Measurements from ENCODE around the gene NHSL2.

NHSL2 gene

DNA sequence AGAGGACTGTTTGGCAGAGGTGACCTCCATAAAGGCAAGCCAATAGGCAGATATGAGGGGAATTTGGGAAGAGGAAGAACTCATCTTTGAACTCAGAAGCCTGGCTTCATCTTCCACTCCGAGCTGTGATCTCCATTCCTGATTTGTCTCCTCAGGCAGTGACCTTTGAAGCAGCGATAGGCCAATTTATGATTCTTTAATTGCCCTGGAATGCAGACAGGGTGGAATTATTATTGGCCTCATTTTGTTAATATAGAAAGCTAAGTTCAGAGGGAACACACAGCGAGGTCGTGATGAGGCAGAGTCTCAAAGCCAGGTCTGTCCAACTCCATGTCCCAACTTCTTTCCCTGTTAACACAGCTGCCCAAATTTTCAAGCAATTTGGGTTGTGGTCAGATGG, 204.2 kb downstream of the NHSL2 start:
- no peak for DNase-seq

DNA sequence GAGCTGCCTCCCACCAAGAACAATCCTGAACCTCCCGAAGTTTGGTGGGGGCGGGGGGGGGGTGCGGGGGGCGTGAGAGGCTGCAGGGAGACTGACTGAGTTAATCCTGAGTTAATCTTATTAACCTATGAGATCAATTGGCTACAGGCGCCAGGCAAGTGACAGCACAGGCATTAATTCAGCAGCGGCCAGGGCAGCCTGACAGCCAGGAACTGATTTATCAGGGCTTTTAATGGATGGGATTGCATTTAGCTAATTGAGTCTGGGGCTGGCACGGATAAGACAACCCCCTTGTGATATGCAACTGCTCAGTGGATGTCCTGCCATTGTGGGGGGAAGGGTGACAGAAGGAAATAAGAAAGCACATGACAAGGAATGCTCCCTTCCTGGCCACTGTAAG, 204.7 kb downstream of the NHSL2 start:
- DNase-seq = no peak

DNA sequence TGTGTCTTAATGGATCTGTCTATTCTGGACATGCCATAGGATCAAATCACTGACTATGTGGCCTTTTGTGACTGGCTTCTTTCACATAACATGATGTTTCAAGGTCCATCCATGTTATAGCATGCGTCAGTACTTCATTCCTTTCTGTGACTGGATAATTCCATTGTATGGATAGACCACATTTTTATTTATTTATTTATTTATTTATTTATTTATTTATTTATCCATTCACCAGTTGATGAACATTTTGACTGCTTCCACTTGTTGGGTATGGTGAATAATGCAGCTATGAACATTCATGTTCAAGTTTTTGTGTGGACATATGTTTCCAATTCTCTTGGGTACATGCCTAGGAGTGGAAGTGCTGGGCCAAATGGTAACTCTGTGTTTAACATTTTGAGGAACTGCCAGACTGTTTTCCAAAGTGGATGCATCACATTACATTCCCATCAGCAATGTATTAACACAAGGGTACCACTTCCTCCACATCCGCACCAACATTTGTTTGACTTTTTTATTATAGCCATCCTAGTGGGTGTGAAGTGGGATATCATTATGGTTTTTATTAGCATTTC, 207.1 kb downstream of the NHSL2 start:
- DNase-seq = no peak

DNA sequence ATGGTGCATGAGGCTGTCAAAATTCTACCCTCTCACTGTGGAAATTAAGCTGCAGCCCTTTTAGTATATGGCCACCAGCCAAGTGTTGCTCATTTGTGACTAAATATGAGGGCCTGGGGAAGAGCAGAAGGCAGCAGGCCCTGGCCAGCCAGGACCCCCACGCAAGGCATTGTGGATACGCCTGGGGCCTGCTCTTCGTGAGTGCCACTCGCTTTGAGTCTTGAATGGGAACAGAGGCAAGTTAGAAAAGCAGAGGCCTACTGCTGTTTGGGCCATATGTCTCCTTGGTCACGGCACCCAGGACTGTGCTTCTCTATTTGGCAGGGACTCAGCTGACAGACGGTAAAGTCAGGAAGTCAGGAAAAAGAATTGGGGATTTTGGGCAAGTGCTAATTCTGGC, 210.2 kb downstream of the NHSL2 start:
- no peak for DNase-seq

DNA sequence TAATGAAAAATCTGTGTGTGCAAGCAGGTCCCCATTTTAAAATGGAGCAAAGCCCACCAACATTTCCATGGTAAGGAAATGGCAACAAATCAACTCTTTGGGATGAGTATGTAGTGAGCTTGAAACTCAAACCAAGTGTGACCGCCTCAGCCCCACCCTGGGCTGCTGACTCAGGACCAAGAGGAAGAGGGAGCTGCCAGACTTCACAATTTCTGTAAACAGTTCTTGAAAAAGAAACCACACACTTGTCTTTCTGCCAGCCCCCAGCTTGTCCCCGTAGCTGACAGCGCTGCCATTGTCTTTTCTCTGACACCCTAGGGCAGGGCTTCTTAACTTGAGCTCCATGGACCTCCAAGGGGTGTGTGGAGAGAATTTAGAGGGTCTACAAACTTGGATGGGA, 210.7 kb downstream of the NHSL2 start:
- DNase-seq = peak; percentile 53

DNA sequence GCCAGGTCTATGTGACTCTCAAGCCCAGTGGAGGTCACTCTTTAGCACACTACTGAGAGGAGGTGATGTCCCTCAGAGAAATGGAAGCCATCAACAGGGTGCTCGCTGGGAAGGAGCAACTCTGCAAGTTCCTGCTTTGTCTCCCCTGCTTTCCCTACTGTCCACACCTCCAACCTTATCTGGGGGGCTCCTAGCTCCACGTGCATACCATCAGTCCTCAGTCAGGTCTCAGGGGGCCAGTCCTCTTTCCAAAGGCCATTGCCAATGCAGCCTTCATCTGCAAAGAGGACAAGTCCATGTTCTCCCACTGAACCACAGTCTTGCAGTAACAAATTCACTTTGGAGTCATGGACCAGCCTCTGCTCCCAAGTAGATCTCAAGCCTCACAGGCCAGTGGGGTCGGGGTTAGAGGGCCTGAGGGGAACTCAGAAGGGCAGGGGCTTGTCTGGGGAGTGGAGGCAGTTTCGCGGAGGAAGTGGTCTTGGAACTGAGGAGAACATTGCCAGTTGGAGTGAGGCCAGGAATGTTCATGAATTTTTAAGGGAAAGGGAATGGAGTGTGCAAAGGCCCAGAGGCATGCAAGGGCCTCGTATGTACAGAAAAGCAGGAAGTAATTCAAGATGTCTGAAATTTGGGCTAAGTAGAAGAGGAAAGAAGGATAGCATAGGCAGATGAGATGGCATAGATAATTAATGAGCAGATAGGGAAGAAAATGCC, 212.1 kb downstream of the NHSL2 start:
- DNase-seq = no peak

DNA sequence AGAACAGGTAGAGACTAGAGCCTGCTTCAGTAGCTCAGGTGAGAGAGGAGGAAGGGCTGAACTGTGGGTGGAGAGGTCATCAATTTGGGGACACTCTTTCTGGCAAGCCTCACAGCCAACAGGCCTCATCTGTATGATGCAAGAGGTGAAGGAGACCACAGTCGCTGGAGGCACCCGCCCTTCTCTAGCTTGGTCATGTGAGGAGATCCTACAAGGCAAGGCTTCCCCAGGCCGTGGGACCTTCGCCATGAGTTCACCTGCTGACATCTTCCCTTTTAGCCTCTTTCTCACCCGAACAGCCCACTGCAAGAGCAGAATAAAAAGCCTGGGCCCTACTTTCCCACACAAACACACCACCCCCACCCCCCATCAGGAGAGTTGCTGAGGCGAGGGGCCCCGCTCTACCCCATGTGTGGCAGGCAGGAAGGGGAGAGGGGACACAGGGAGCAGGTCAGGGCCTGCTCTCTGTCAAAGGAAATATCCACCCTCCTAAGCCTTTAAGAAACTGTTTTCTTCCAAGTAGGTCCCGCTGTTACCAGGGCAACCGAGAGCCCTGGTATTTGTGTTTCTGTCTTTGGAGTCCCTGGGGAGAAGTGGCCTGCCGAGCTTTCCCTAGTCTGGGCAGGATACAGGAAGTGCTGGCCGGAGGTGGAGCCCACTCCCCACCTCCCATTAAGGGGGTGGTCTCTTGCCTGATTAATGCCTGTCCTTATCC, 213.0 kb downstream of the NHSL2 start:
- DNase-seq = no peak

DNA sequence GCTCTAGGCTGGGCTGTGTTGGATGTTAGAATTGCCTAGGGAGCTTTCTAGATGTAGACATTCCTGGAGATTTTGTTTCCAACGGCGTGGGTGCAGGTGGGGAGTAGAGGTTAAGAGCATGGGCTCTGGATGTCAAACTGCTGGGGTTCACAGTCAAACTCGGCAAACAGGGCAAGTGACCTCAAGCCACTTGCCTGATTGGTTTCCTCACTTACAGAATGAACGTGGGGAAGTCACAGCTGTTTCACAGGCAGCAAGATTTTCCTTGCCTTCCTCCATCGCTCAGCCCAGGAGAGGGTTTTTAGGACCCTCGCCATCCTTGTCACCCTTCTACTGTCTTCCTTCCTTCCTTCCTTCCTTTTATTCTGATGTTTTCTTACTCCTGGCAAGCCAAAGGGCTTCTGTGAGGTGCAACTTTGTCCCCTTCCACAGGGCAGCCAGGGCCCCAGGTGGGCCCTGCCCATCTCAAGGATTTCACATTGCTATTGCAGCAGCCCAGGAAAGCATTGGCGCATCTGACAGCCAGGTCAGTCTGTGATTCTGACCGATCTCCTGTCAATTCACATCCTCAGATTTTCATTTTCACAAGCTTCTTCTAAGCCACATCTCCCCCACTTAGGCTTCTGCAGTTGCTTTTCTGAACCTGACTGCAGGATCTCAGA, 214.0 kb downstream of the NHSL2 start:
- DNase-seq = no peak

DNA sequence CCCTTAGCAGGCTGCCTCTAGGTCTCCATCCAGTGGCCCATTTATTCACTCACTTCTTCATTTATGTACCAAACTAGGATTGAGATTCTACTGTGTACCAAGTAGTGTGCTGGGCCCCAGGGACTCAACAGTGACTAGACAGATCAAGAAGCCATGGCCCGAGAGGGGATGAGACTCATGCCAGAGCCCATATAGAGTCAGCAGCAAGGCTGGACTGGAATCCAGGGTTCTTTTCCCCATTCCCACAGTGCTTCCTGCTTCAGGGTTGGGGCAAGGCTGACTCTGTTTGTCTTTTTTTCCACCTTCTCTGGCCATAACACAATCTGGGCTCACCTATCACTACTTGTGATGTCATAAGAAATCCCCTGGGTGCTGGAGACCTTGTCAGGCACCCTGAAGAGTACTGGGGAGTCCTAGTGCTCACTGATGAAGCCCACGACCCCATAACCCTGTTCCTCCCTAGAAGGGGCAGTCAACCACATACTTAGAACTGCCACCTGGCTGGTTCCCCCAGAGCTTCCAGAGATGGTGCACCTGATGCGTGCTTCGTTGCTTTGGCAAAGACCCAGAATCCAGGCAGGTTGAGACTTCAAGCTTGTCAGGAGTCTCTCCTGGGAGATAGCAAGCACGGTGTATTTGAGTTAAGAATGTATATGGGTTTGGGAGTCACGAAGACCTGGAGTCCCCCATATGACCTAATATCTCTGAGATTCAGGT, 214.8 kb downstream of the NHSL2 start:
- DNase-seq = no peak

DNA sequence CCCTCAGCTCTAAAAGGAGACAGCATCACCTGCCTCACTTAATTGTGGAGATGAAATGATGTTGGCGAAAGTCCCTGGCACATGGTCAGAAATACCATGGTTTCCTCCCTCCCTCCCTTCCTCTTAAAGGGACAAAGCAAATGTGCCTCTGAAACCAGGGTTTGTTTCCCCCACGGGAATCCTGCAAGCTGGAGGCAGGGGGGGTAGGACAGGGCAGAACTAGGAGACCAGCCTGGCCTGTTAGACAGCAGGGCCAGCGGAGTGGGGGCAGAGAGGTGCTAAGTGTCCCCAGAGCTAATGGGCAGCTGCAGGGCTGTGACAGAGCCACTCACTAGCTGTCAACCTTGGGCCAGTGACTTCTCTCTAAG, 215.4 kb downstream of the NHSL2 start:
- no peak for DNase-seq

DNA sequence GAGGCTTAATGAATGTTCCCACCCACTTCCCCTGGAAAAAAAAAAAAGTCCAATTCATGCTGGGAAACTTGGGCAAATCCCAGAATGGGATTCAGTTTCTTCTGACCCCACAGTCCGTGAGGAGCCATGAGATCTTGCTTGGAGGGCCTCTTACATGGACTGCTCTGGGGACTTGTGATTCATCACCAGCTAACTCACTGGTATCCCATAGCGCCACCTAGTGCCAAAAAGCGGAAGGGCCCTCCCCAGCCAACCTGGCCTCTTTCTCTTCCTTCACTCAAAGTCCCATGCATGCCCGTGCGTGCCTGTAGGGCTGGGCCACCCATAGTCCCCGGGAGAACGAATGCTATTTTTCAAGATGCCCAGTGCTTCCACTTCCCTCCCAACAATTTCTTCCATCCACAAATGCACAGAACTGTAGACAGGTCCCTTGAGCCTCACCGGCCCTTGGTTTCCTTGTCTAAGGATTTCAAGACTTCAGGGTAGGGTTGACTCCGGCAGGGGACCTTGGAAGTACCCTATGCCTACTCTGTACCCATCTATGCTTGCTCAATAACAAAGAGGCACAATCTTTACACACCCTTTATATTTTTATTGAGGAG, 216.0 kb downstream of the NHSL2 start:
- DNase-seq = peak; percentile 84

DNA sequence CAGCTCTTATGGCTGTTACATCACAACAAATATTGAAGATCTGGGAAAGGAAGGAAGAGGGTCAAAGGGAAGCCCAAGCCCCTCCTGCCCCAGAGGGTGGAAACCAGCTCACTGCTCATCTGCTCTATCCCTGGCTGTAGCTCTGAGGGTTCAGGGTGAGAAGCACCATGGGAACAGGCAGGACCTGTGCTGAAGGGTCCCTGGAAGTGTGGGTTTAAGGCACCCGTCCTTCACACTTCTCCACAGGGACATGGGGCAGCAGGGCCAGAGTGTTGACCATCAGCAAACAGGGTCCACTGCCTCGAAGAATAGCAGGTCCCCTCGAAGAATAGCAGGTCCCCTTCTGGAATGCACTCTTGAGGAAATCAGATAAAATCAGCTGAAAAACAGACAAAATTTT, 216.7 kb downstream of the NHSL2 start:
- DNase-seq = no peak

DNA sequence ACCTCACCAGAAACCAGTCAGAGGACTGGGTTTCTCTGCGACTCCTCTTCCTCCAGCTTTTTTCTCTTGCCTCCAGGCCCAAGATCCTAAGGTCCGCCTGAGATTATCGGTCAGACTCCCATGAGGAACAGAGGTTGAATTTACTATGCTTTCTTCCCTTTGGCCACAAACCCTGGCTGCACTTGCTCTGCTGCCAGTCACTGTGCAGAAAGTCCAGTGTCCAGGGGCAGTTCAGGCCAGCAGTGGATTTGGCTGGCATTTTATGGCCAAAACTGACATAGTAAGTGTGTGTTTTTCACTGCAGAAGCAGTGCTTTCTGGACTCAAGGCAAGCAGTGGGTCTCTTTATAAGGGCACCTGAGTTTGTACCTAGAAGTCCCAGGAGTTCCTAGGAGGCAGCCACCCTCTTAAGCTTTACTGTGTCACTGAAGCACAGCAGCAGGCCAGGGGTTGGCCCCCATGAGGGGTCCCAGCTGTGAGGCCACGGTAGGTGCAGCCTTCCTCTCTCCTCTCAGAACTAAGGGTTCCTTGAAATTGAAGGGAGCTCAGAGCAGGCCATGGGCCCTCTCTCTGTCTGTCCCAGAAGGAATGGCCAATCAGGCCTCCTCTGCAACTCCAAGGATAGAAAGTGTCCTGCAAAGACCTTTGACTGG, 217.7 kb downstream of the NHSL2 start:
- DNase-seq = no peak

DNA sequence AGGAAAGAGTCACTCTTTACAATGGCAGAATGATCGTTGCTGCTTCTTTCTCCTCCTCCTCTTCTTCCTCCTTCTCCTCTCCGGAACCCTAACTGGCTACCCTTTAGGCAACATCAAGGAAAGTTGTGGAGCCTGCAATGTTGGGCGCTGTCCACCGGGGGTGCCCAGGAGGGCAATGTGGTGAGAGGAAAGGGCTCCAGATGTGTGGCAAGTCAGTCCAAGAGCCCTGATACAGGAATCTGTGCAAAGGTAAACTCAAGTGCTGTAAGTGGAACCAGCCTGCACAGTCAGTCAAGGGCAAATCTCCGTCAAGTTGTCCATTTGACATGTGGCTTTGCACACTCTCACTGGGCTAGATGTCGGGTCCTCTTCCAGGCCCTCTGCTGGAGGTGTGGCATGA, 218.2 kb downstream of the NHSL2 start:
- peak; percentile 18 for DNase-seq

DNA sequence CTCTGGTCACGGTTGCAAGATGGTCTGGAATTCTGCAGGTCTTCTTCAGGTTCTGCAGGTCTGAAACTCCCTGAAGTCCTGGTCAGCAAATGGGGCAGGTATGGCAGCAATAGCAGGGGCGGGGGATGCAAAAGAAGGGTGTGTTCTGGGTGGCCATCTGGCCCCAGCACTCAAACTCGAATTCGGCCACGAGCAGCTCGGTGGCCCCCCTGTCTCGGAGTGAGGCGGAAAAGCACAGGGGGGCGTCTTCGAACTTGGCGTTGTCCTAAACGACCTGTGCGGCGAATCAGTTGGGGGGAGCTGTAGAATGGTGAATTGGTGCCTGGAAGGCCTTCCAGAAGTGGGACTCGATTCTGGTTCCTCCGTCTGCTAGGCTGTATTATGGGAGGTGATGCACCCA, 219.0 kb downstream of the NHSL2 start:
- no peak for DNase-seq

DNA sequence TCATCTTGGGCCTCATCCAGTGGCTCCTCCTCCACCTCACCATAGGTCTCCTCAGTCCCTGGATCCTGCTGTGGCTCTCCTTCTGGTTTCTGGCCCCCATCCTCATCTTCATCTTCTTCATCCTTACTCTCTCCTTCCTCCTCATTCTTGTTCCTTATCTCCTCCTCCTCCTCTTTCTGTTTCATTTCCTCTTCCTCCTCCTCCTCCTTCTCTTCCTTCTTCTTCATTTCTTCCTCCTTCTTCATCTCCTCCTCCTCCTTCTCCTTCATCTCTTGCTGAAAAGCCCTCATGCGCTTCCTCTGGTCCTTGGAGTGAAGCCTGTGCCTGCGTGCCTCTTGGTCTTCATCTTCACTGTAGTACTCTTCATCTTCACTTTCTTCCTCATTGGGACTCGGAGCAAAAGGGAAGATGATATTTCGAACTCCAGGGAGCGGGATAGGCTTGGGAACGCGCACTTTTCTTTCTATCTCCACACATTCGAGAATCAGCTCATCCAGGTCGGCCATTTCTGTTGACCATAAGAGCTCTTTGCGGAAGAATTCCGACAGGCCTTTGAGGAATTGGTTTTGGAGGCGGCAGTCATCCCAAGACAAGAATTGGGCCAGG, 219.6 kb downstream of the NHSL2 start:
- DNase-seq = no peak

DNA sequence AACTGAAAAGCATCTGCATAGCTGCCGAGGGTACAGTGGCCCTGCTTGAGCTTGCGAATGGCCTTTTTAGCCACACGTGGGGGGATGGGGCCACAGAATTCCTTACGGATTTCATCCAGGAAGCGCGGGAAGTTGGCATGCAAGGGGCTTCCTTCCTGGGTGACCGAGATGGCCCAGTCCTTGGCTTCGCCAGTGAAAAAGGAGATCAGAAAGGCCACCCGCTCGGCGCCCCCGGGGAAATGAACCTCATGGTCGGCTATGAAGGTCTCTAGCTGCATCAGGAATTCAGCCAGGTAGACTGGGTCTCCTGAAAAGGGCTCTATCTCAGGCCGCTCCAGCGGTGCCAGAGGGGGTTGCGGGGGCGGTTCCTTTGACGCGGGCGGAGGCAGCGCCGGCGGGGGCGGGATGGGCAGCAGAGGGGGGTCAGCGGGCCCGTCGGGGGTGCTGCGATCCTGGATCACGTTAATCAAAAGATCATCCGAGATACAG, 220.2 kb downstream of the NHSL2 start:
- DNase-seq = no peak

DNA sequence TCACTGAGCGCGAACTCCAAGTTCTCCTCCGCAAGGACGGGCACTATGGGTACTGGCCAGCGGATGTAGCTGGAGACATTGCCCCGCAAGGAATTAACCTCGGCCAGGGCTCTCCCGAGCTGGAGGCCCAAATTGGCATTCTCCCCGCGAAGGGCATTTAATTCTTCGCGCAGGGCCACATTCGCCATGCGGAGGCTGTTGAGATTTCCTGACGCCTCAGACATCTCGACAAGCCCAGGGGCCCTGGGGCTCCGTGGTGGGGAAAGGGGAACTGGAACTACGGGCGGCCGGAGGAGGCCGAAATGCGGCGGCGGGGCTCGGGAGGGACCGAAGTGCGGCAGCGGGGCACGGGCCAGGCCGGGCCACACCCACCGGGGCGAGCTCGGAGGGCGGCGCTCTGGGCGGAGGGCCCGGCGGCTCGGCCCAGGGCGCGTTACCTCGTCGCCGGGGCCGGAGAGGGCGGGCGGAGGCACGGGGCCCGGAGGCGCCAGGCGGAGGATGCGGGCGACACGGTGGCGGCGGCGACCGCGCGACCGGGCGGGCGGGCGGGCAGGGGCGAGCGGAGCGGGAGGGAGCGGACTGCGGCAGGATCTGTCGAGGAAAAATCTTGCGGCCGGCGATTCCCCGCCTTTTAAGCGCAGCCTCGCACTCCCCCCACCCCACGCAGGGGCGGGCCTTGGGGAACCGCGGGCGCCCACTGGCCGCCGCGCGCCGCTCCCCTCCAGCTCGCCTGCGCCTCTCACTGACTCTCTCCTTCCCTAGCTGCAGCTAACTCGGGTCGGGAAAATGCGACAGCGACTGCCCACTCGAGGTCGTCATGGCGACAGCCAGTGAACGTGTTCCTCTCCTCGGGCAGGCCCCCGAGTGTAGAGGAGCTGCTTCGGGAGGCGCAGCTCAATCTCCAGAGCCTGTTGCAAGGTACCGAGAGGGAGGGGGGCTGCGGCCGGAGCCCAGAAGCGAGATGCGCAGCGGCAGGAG, 221.0 kb downstream of the NHSL2 start, which contains the start of gene RTL5:
Gene RTL5, minus strand, starts transcription at position 599 of the 978 bp plus-strand sequence.
- DNase-seq = peak; percentile 71

DNA sequence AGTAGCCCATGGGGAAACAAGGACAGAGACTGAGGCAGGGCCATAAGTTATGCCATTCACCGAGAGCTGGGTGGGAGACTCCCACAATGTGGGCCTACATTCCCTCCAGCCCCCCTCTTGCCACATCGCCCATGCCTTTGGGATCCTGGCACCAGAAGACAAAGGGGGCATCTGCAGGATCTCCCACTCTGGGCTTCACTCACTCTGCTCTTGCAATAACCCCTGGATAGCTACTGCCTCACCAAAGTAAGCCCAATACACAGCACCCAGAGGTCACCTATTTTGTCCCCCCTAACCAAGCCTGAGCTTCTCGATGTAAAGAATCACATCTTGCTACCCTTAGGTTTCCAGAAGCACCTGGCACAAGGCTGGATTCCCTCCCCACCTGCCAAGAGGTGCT, 221.8 kb downstream of the NHSL2 start:
- no peak for DNase-seq

DNA sequence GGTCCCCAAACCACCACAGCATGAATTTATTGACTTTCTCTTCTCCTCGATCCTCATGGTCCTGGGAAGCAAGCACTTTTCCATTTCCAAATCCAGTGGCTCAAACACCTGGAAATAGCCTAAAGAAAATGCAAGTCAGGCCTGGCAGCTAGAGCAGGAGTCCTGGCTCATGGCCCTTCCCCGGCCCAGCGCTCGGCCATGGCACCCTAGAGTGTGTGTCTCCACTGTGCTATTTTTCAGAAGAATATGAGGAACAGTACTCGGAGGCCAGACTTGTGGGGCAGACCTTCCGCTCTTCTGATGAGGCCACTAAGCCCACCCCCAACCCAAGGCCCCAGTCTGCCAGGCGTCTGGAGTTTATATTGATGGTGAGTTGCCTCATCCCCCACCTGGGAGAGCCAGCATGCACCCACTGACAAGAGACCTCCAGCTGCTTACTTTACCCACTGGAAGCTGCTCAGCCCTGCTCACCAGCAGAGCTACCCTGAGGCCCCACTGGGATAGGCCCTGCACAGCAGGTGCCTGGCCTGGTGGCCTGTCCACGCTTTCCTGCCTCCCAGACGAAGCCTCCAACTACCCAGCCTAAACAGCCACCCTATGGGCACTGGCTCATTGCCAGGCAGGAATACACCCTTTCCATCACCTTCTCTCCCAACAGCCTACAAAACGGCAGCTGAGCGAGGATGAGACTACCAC, 223.4 kb downstream of the NHSL2 start:
- no peak for DNase-seq

All from activated naive CD4-positive, alpha-beta T cell treated with Interleukin-2 at 50 U/mL for 16 hours (primary cell).